ENCODE measurements around the gene ZNF717.
"Not testable (repeated sequence)": the region's sequence is repeated elsewhere in the genome, so short reads cannot be mapped to it uniquely, and the experiment has no call there.

The ZNF717 gene

GRCh38 chr3:75785081-75785755 lies at the start of gene ZNF717:
ZNF717 (minus strand) TSS chr3:75785549; CDS start chr3:75783362, 2,187 bp downstream.
- Histone ChIP-seq H3K4me3 (ENCODE audit: low read depth in 1 of 2, low read length in 2 of 2) (peak within 1 kb of the TSS; percentile 69 to 74), H3K36me3 (ENCODE audit: control insufficient read depth in 1 of 2, insufficient read depth in 2 of 2, low read length in 2 of 2) (peaks cover 0 to 25% of the 10 kb centered on the region in 2 donors), H3K27ac (ENCODE audit: low read length) (peak within 1 kb of the TSS; percentile 39)
- H3K9me3 ChIP-seq (ENCODE audit: control insufficient read depth in 1 of 2, low read length in 2 of 2); H3K27me3 ChIP-seq (ENCODE audit: low read depth, low read length); H3K4me1 ChIP-seq (ENCODE audit: control insufficient read depth in 1 of 2, insufficient read depth in 2 of 2, low read length in 2 of 2): not testable (repeated sequence)

GRCh38 chr3:75831076-75831475 lies 45.7 kb upstream of the ZNF717 start:
- not testable (repeated sequence) for H3K36me3 ChIP-seq (ENCODE audit: control insufficient read depth in 1 of 2, insufficient read depth in 2 of 2, low read length in 2 of 2); H3K4me1 ChIP-seq (ENCODE audit: control insufficient read depth in 1 of 2, insufficient read depth in 2 of 2, low read length in 2 of 2); H3K9me3 ChIP-seq (ENCODE audit: control insufficient read depth in 1 of 2, low read length in 2 of 2); H3K27me3 ChIP-seq (ENCODE audit: low read depth, low read length); H3K27ac ChIP-seq (ENCODE audit: low read length); H3K4me3 ChIP-seq (ENCODE audit: low read depth in 1 of 2, low read length in 2 of 2)

- H3K27ac ChIP-seq (ENCODE audit: low read length); H3K36me3 ChIP-seq (ENCODE audit: control insufficient read depth in 1 of 2, insufficient read depth in 2 of 2, low read length in 2 of 2); H3K9me3 ChIP-seq (ENCODE audit: control insufficient read depth in 1 of 2, low read length in 2 of 2); H3K27me3 ChIP-seq (ENCODE audit: low read depth, low read length); H3K4me3 ChIP-seq (ENCODE audit: low read depth in 1 of 2, low read length in 2 of 2); H3K4me1 ChIP-seq (ENCODE audit: control insufficient read depth in 1 of 2, insufficient read depth in 2 of 2, low read length in 2 of 2): not testable (repeated sequence)
These were observed 32.7 kb upstream of the ZNF717 start for GRCh38 chr3:75818019-75818418.

GRCh38 chr3:75816287-75817180 lies 31.2 kb upstream of the ZNF717 start:
- not testable (repeated sequence) for H3K9me3 ChIP-seq (ENCODE audit: control insufficient read depth in 1 of 2, low read length in 2 of 2); H3K36me3 ChIP-seq (ENCODE audit: control insufficient read depth in 1 of 2, insufficient read depth in 2 of 2, low read length in 2 of 2); H3K27me3 ChIP-seq (ENCODE audit: low read depth, low read length); H3K4me3 ChIP-seq (ENCODE audit: low read depth in 1 of 2, low read length in 2 of 2); H3K27ac ChIP-seq (ENCODE audit: low read length); H3K4me1 ChIP-seq (ENCODE audit: control insufficient read depth in 1 of 2, insufficient read depth in 2 of 2, low read length in 2 of 2)

GRCh38 chr3:75814797-75815196 lies 29.4 kb upstream of the ZNF717 start:
- no peaks in the 10 kb centered on the region for H3K4me1 ChIP-seq (ENCODE audit: control insufficient read depth in 1 of 2, insufficient read depth in 2 of 2, low read length in 2 of 2)
- H3K36me3 ChIP-seq (ENCODE audit: control insufficient read depth in 1 of 2, insufficient read depth in 2 of 2, low read length in 2 of 2) = no peaks in the 10 kb centered on the region
- no peak overlapping the region for H3K4me3 ChIP-seq (ENCODE audit: low read depth in 1 of 2, low read length in 2 of 2)
- no peak overlapping the region for H3K27ac ChIP-seq (ENCODE audit: low read length)
- H3K9me3 ChIP-seq (ENCODE audit: control insufficient read depth in 1 of 2, low read length in 2 of 2) = no peaks in the 10 kb centered on the region
- no peaks in the 10 kb centered on the region for H3K27me3 ChIP-seq (ENCODE audit: low read depth, low read length)

- Histone ChIP-seq H3K27ac (ENCODE audit: low read length) (no peak overlapping the region), H3K4me3 (ENCODE audit: low read depth in 1 of 2, low read length in 2 of 2) (no peak overlapping the region)
These were observed 2.8 kb downstream of the ZNF717 start for GRCh38 chr3:75782506-75782905.

GRCh38 chr3:75781079-75781745 lies 4.1 kb downstream of the ZNF717 start:
- Histone ChIP-seq H3K4me1 (ENCODE audit: control insufficient read depth in 1 of 2, insufficient read depth in 2 of 2, low read length in 2 of 2) (no peaks in the 10 kb centered on the region), H3K27ac (ENCODE audit: low read length) (no peak overlapping the region), H3K9me3 (ENCODE audit: control insufficient read depth in 1 of 2, low read length in 2 of 2) (peaks cover 0 to 19% of the 10 kb centered on the region in 2 donors), H3K27me3 (ENCODE audit: low read depth, low read length) (no peaks in the 10 kb centered on the region), H3K36me3 (ENCODE audit: control insufficient read depth in 1 of 2, insufficient read depth in 2 of 2, low read length in 2 of 2) (peaks cover 0 to 61% of the 10 kb centered on the region in 2 donors), H3K4me3 (ENCODE audit: low read depth in 1 of 2, low read length in 2 of 2) (no peak overlapping the region)

More at GRCh38 chr3:75782506-75782905, 2.8 kb downstream of the ZNF717 start:
- Histone ChIP-seq H3K36me3 (ENCODE audit: control insufficient read depth in 1 of 2, insufficient read depth in 2 of 2, low read length in 2 of 2) (peaks cover 0 to 51% of the 10 kb centered on the region in 2 donors), H3K27me3 (ENCODE audit: low read depth, low read length) (no peaks in the 10 kb centered on the region), H3K9me3 (ENCODE audit: control insufficient read depth in 1 of 2, low read length in 2 of 2) (peaks cover 0 to 15% of the 10 kb centered on the region in 2 donors), H3K4me1 (ENCODE audit: control insufficient read depth in 1 of 2, insufficient read depth in 2 of 2, low read length in 2 of 2) (no peaks in the 10 kb centered on the region)

- H3K4me1 ChIP-seq (ENCODE audit: control insufficient read depth in 1 of 2, insufficient read depth in 2 of 2, low read length in 2 of 2); H3K4me3 ChIP-seq (ENCODE audit: low read depth in 1 of 2, low read length in 2 of 2); H3K27ac ChIP-seq (ENCODE audit: low read length); H3K27me3 ChIP-seq (ENCODE audit: low read depth, low read length): not testable (repeated sequence)
- peaks cover 0 to 59% of the 10 kb centered on the region in 2 donors for H3K36me3 ChIP-seq (ENCODE audit: control insufficient read depth in 1 of 2, insufficient read depth in 2 of 2, low read length in 2 of 2)
- peaks cover 0 to 19% of the 10 kb centered on the region in 2 donors for H3K9me3 ChIP-seq (ENCODE audit: control insufficient read depth in 1 of 2, low read length in 2 of 2)
These were observed 7.6 kb downstream of the ZNF717 start for GRCh38 chr3:75777742-75778141.

GRCh38 chr3:75771631-75772030 lies 13.7 kb downstream of the ZNF717 start:
- not testable (repeated sequence) for H3K27me3 ChIP-seq (ENCODE audit: low read depth, low read length); H3K27ac ChIP-seq (ENCODE audit: low read length); H3K4me1 ChIP-seq (ENCODE audit: control insufficient read depth in 1 of 2, insufficient read depth in 2 of 2, low read length in 2 of 2)
- Histone ChIP-seq H3K4me3 (ENCODE audit: low read depth in 1 of 2, low read length in 2 of 2) (peak overlapping the region in 1 of 2 donors; percentile 23), H3K9me3 (ENCODE audit: control insufficient read depth in 1 of 2, low read length in 2 of 2) (peaks cover 0 to 32% of the 10 kb centered on the region in 2 donors), H3K36me3 (ENCODE audit: control insufficient read depth in 1 of 2, insufficient read depth in 2 of 2, low read length in 2 of 2) (peaks cover 0 to 35% of the 10 kb centered on the region in 2 donors)

GRCh38 chr3:75768303-75769017 lies 16.9 kb downstream of the ZNF717 start:
- Histone ChIP-seq H3K27me3 (ENCODE audit: low read depth, low read length) (no peaks in the 10 kb centered on the region), H3K27ac (ENCODE audit: low read length) (no peak overlapping the region), H3K4me3 (ENCODE audit: low read depth in 1 of 2, low read length in 2 of 2) (no peak overlapping the region), H3K4me1 (ENCODE audit: control insufficient read depth in 1 of 2, insufficient read depth in 2 of 2, low read length in 2 of 2) (no peaks in the 10 kb centered on the region), H3K36me3 (ENCODE audit: control insufficient read depth in 1 of 2, insufficient read depth in 2 of 2, low read length in 2 of 2) (peaks cover 0 to 43% of the 10 kb centered on the region in 2 donors), H3K9me3 (ENCODE audit: control insufficient read depth in 1 of 2, low read length in 2 of 2) (peaks cover 0 to 47% of the 10 kb centered on the region in 2 donors)

Measured in muscle layer of duodenum (tissue), 2 donors.